Pancreas (tissue), 10 donors: ENCODE measurements around the gene FARS2. TPM values are rescaled to one million over a fixed set of nuclear protein-coding genes. Genes with fewer than 3 reads are reported as not detected.
"Not testable (repeated sequence)": the region's sequence is repeated elsewhere in the genome, so short reads cannot be mapped to it uniquely, and the experiment has no call there.

Source experiments
- ATAC-seq, 4 donors: fragments of 200-7000 bp; cut with Tn5 transposase; one replicate each; pipeline versions ENCODE4 v1.8.0 to v1.9.1; 2020; ENCODE audit warnings: mild to moderate bottlenecking in 4 of 4, moderate library complexity in 4 of 4
- DNase-seq, 6 donors: peaks; one replicate each; pipeline ENCODE4 v3.0.0-alpha.2; 2020
- FAIRE-seq: peaks from 2 replicates; lab custom pipeline; 2012; peaks lifted over from hg19 to GRCh38; lab: Jason Lieb, UNC
- H3K27ac ChIP-seq, 4 donors: fragments of 200-600 bp; sonication (generic); 1 replicate in 3 of 4; 2 replicates in 1 of 4; pipeline versions ENCODE4 v1.5.0 to v1.8.0; 2020
- H3K27me3 ChIP-seq, 4 donors: fragments of 200-600 bp; one replicate each; pipeline ENCODE4 v1.8.0; 2021
- H3K36me3 ChIP-seq, 3 donors: fragments of 200-600 bp; sonication (generic) in 1 of 3; one replicate each; pipeline versions ENCODE4 v1.5.0 to v1.8.0; 2020 to 2021
- H3K4me1 ChIP-seq, 3 donors: fragments of 200-600 bp; one replicate each; pipeline ENCODE4 v1.8.0; 2021
- H3K4me3 ChIP-seq, 4 donors: fragments of 200-600 bp; sonication (generic) in 2 of 4; one replicate each; pipeline versions ENCODE4 v1.5.0 to v1.8.0; 2020 to 2021
- H3K9me3 ChIP-seq, 4 donors: fragments of 200-600 bp; one replicate each; pipeline ENCODE4 v1.8.0; 2021
- whole genome bisulfite sequencing, 2 donors: extraction: QIAGEN DNeasy Blood & Tissue Kit; methylation state at CpG; one replicate each; pipeline ENCODE4 v1.1.7; 2013; 5-methylcytosine and 5-hydroxymethylcytosine counted together
- intact Hi-C, 3 donors: fragments of 100-400 bp; cut with DNase I; formaldehyde crosslinking; loops; one replicate each; pipeline versions ENCODE4 v1.11.1 to v1.14.2; 2022
- polyA plus RNA-seq, 2 donors: library from polyadenylated mRNA; stranded (reverse); fragments of 200-250 nt; gene quantifications; one replicate each; pipeline ENCODE4 v1.2.3, GENCODE V29; 2013
- total RNA-seq, 6 donors: library from RNA; stranded (reverse); fragmentation: NEBNext Ultra II Directional in 4 of 6; extraction: Animal tissue kit (Norgen Biotek cat#: 25700) in 4 of 6; gene quantifications; one replicate each; pipeline versions ENCODE4 v1.2.1 to v1.2.4, GENCODE V29; 2021 to 2023
- TF ChIP-seq, protein P1 (sequence below), 4 donors: fragments of 200-600 bp; sonication (generic) in 3 of 4; IDR thresholded peaks; one replicate each; pipeline versions ENCODE4 v1.5.0 to v1.8.0; 2021; ENCODE audit warnings: antibody characterized with exemption in 4 of 4
- donor health status: healthy with polysubstance abuse.
- donor health status: DM: no; HTN: no; CAD: no; lungs with moderate emphysema.
- donor health status: DM: no; HTN: no; CAD: no.
- donor health status: control.
- donor health status: control.
- donor health status: Bipolar disorder and iron deficiency.
- donor health status: DM: yes; HTN: yes; CAD: no.
- donor health status: DM: no; HTN: no; CAD: no.
- donor health status: DM: no; HTN: no; CAD: no.
- donor health status: DM: yes; HTN: yes; CAD: no.

FARS2 gene
- total and polyA plus RNA-seq, 8 donors = 4.1 to 10.3 (median 7.5) TPM

DNA sequence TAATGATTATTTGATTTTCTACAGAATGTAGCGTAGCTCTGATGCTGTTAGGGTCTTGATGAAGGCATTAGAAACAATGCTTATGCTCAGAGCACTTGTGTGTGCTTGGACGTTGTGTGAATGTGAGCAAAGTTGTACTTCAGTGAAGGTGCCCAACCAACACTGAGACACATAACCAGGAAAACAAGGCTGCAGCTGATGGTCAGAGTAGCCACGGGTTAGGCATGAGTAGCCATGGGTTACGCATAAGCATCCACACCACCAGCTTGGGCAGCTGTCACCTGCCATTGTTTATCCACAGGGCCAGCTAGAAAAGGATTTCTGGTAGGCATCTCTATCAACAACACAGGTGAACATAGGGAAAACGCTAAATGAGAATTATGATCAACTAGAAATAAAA is 418.8 kb downstream of the FARS2 start:
- no peaks in the 10 kb centered on the region for H3K4me1 ChIP-seq
- no peak for DNase-seq
- no peaks in the 10 kb centered on the region for H3K27me3 ChIP-seq
- H3K9me3 ChIP-seq = no peaks in the 10 kb centered on the region
- ATAC-seq = no peak
- H3K36me3 ChIP-seq = no peaks in the 10 kb centered on the region
- FAIRE-seq = no peak
- intact Hi-C loops = no loop called here
- H3K4me3 ChIP-seq = no peak overlapping the region
- H3K27ac ChIP-seq = no peak overlapping the region
- WGBS, 2 donors = 92 to 97% methylated on average over 5 of the region's 5 CpGs
- TF ChIP-seq, protein P1, sequence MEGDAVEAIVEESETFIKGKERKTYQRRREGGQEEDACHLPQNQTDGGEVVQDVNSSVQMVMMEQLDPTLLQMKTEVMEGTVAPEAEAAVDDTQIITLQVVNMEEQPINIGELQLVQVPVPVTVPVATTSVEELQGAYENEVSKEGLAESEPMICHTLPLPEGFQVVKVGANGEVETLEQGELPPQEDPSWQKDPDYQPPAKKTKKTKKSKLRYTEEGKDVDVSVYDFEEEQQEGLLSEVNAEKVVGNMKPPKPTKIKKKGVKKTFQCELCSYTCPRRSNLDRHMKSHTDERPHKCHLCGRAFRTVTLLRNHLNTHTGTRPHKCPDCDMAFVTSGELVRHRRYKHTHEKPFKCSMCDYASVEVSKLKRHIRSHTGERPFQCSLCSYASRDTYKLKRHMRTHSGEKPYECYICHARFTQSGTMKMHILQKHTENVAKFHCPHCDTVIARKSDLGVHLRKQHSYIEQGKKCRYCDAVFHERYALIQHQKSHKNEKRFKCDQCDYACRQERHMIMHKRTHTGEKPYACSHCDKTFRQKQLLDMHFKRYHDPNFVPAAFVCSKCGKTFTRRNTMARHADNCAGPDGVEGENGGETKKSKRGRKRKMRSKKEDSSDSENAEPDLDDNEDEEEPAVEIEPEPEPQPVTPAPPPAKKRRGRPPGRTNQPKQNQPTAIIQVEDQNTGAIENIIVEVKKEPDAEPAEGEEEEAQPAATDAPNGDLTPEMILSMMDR (IDR thresholded peaks at IDR 0.05) = no peak

DNA sequence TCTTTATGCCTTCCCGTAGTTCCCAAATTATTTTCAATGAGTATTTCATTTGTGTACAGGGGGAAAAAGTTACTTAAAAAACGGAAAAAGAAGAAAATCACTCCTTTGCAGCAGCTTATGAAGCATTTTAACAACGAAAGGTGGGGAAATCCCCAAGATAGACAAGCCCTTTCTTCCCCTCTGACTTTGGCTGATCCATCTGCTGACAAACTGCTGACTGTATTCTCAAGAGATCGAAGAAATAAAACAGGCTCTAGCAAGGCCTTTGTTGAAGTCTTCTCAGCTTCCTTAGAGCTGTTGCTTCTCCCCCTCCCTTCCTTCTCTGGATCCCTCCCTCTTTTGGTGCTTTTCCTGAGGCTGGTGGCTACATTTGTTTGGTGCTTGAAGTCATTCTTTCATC is 420.2 kb downstream of the FARS2 start:
- Histone ChIP-seq H3K9me3 (no peaks in the 10 kb centered on the region), H3K4me3 (no peak overlapping the region), H3K27me3 (no peaks in the 10 kb centered on the region), H3K36me3 (no peaks in the 10 kb centered on the region), H3K4me1 (no peaks in the 10 kb centered on the region), H3K27ac (no peak overlapping the region)
- ATAC-seq (no peak), DNase-seq (no peak), FAIRE-seq (no peak)
- WGBS, 2 donors = 75 to 86% methylated on average over 4 of the region's 4 CpGs
- intact Hi-C loops = no loop called here
- TF ChIP-seq, protein P1 (IDR thresholded peaks at IDR 0.05) = no peak

DNA sequence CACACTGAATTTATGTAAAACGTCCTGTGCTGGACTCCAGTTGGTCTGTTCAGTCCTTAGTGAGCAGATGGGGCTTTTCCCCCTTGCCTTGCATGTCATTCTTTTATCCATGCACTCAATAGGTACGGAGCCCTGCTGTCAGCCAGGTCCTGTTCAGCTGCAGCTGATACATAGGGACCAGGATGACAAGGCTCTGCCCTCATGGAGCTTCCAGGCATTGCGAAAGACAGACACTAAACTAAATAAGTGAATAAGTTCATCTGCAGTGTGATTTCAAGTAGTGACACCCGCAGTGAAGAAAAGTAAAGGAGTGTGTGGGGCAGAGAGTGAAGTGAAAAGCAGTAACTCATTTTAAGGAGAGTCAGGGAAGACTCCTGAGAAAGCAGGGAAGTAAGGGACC is 421.2 kb downstream of the FARS2 start:
- intact Hi-C loops = no loop called here
- no peaks in the 10 kb centered on the region for H3K27me3 ChIP-seq
- H3K27ac ChIP-seq = no peak overlapping the region
- DNase-seq (no peak), FAIRE-seq (no peak), ATAC-seq (no peak)
- WGBS, 2 donors = 90 to 95% methylated on average over 4 of the region's 4 CpGs
- H3K9me3 ChIP-seq = no peaks in the 10 kb centered on the region
- H3K4me1 ChIP-seq = no peaks in the 10 kb centered on the region
- H3K36me3 ChIP-seq = no peaks in the 10 kb centered on the region
- TF ChIP-seq, protein P1 (IDR thresholded peaks at IDR 0.05) = no peak
- no peak overlapping the region for H3K4me3 ChIP-seq

DNA sequence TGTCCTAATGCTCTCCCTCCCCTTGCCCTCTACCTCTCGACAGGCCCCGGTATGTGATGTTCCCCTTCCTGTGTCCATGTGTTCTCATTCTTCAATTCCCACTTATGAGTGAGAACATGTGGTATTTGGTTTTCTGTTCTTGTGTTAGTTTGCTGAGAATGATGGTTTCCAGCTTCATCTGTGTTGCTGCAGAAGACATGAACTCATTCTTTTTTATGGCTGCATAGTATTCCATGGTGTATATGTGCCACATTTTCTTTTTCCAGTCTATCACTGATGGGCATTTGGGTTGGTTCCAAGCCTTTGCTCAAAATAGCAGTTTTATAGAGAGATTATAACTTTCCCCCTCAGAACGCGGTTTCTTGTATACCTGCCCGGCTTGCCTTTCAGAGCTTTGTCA is 422.4 kb downstream of the FARS2 start:
- 79 to 88% methylated on average over 5 of the region's 5 CpGs for WGBS, 2 donors
- H3K9me3 ChIP-seq, H3K27ac ChIP-seq, H3K4me1 ChIP-seq, H3K4me3 ChIP-seq, ATAC-seq, FAIRE-seq, DNase-seq, H3K36me3 ChIP-seq, intact Hi-C loops, H3K27me3 ChIP-seq: not testable (repeated sequence)

DNA sequence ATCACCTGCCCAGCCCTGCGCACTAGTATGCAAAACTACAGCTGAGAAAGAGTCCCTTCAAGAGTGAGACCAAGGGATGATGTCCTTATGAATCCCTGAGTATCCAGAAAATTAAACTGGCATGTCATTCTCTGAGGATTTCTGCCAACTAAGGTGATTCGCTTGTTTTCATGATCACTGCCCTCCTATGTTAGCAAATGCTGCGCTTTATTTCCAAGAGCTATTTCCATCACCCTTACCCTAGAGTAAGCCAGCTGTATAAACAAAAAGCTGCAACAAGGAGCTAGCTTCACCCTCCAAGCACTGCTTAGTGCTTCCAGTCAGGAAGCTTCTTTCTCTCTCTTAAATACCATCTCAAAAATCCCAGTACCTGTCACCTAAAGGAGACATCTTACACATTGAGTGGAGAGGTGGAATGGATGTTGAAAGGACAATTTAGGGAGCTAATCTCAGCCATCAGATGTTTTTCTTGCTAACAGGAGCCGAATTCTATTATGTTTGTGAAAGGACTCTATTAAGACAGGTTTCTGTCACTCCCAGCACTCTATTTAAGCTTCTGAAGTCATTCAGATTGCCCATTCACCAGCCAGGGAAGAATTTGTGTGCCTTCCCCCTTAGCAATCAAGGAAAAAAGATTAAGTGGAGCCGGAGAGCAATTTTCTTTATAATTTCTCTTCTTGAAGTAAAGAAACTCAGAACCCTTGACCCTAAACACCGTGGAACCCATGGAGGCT is 423.2 kb downstream of the FARS2 start:
- 82 to 83% methylated on average over 6 of the region's 6 CpGs for WGBS, 2 donors
- FAIRE-seq = no peak

More for the DNA sequence above, 423.2 kb downstream of the FARS2 start:
- Histone ChIP-seq H3K27ac (no peak overlapping the region), H3K27me3 (no peaks in the 10 kb centered on the region), H3K36me3 (no peaks in the 10 kb centered on the region), H3K4me3 (no peak overlapping the region), H3K4me1 (no peaks in the 10 kb centered on the region), H3K9me3 (no peaks in the 10 kb centered on the region)
- DNase-seq (no peak), ATAC-seq (no peak)
- intact Hi-C loops = no loop called here
- TF ChIP-seq, protein P1 (IDR thresholded peaks at IDR 0.05) = no peak
